Measurements from ENCODE around the gene MYO5B.
"Not testable (repeated sequence)": the region's sequence is repeated elsewhere in the genome, so short reads cannot be mapped to it uniquely, and the experiment has no call there.

Gene MYO5B

GRCh38 chr18:50194631-50195532, at the start of gene MYO5B:
Gene MYO5B (minus strand): TSS chr18:50195147. CDS start chr18:50194793, 354 bp downstream.
- DNase-seq (ENCODE audit: low read depth in 2 of 2), result peak in 1 of 2 donors; percentile 40

DNA sequence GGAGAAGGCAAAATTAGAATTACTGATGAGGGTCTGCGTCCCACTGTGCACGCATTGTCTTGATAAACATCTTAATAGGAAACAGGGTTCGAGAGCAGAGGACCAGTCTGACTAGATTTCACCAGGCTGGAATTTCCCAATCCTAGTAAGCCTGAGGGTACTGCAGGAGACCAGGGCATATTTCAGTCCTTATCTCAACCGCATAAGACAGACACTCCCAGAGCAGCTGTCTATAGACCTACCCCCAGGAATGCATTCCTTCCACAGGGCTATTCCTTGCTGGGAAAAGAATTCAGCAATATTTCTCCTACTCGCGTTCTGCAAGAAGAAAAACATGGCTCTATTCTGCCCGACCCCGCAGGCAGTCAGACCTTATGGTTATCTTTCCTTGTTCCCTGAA, 46.8 kb upstream of the MYO5B start:
- DNase-seq (ENCODE audit: low read depth in 2 of 2), result not testable (repeated sequence)

DNA sequence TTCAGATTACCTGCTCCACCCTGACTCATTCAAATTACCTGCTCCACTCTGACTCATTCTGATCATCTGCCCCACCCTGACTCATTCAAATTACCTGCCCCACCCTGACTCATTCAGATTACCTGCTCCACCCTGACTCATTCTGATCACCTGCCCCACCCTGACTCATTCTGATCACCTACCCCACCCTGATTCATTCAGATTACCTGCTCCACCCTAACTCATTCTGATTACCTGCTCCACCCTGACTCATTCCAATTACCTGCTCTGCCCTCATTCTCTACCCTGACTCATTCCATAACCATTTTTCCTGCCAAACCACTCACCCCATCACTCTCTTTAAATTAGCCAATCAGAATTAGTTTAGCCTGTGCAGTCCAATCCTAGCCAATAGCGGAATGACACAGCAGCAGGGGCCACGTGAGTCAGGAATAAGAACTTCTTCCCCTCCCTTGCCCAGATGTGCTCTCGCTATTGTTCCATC, 45.2 kb upstream of the MYO5B start:
- DNase-seq (ENCODE audit: low read depth in 2 of 2), result peak in 1 of 2 donors; percentile 3

GRCh38 chr18:50232419-50232818, 37.5 kb upstream of the MYO5B start:
- DNase-seq (ENCODE audit: low read depth in 2 of 2), result no peak

DNA sequence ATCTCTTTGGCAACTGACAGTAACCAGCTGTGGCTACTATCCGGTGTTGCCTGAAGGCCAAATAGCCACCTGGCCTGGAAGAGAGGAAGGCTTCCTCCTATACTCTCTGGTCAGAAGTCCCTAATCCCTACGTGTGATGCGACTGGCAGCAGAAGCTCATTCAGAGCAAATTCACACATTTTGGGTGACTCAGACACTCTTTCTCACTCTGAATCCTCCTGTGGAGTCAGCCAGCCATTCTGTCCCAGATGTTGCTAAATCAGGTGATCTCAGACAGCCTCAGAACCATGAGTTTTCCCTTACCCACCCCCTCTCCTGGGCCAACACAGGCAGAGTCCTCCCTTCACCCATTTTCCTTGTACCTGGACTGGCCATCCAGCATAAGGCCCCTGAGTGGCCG, 36.7 kb upstream of the MYO5B start:
- peak in 1 of 2 donors; percentile 4 for DNase-seq (ENCODE audit: low read depth in 2 of 2)

GRCh38 chr18:50220249-50220648, 25.3 kb upstream of the MYO5B start:
- DNase-seq (ENCODE audit: low read depth in 2 of 2), result not testable (repeated sequence)

GRCh38 chr18:50218432-50219197, 23.7 kb upstream of the MYO5B start:
- peak in 1 of 2 donors; percentile 11 for DNase-seq (ENCODE audit: low read depth in 2 of 2)

- DNase-seq (ENCODE audit: low read depth in 2 of 2), result no peak
Measured at GRCh38 chr18:50209311-50209710, 14.4 kb upstream of the MYO5B start.

DNA sequence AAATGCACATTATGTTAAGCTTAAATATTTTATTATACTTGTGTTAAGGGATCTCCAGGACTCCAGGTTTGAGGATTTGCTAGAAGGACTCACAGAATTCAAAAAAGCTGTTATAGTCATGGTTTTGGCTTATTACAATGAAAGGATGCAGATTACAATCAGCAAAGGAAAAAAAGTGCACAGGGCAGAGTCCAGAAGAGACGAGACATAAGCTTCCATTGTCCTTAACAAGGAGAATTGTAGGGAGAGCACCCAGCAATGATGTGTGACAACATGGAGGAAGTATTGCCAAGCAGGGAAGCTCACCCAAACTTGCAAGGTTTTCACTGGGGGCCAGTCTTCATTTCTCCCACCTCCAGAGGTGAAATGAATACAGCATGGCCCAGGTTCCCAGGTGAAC, 12.8 kb upstream of the MYO5B start:
- DNase-seq (ENCODE audit: low read depth in 2 of 2), result no peak

DNA sequence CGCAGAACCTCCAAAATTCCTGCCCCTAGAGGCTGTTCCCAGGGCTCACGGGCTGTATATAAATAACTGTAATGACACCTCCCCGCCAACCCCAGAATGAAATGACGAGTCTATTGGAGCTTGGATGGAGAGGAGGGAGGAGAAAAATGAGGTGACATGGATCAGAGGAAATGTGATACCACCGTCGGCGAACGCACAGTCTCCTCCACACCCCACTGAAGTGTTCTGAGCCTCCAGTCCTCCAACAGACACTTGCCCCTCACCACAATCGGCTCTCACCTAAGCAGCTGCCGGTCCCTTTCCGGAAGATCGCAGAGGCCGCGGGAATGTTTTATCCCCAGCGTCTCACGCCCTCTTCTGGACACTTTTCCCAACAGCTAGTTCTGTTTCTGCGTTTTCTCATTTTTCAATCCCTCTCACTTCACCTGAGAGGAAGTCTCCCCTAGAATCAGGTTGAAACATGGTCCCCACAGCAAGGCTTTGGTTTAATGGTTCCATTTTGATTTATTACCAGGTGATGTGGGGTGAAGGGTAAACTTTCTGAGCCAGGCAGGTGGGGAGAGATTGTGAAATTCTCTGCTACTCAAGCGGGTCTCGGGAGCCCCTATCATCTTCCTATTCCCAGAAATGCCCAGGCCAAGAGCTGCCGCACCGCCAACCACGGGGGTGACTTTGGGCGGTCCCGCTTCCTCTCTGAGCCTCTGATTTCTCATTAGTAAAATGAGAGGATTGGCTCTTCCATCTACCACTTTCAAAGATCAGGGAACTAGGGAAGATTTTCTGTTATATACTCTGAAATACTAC, 9.1 kb upstream of the MYO5B start:
- no peak for DNase-seq (ENCODE audit: low read depth in 2 of 2)

- DNase-seq (ENCODE audit: low read depth in 2 of 2), result no peak
Measured at GRCh38 chr18:50201476-50202018, 6.6 kb upstream of the MYO5B start.

GRCh38 chr18:50199921-50200320, 5.0 kb upstream of the MYO5B start:
- DNase-seq (ENCODE audit: low read depth in 2 of 2), result no peak

DNA sequence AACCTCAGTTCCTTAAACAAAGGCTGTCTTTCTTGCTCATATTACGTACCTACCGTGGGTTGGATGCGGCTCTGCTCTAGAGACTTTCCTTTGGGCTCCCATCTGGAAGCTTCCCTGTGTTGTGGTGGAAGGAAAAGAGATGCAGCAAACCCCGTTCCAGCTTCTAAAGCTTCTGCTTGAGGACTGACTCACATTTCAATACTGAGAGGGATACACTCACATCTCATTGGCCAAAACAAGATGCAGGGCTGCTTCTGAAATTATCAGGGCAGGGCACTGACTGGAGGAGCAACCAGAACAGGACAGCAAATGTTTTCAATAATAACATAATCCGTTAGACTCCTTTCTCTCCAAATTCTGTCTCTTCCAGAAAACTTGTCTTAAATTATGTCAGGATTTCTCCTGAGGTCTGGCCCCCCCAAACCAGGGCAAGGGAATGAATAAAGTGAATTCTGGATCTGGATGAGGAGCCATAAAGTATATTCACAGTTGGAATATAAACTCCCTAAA, 4.5 kb upstream of the MYO5B start:
- no peak for DNase-seq (ENCODE audit: low read depth in 2 of 2)

GRCh38 chr18:50196261-50196660, 1.3 kb upstream of the MYO5B start:
- DNase-seq (ENCODE audit: low read depth in 2 of 2), result no peak

DNA sequence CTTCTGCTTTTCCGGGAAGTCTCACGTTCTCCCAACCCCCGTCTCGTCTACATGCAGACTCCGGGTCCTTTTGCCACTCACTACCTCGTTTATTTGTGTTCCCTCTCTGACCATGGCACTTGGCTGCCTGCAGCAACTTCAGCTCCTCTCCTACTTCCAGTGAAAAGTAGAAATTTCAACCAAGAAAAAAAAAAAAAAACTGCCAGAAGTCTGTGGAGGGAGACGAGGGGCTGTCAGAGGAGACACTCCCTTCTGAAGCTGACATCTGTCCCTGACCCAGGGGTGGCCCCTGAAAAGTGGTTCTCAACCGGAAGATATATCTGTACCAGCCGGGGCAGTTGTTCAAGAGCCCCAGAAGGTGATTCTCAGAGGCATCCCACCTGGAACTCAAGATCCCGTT, 742 bp upstream of the MYO5B start:
- DNase-seq (ENCODE audit: low read depth in 2 of 2), result no peak

- no peak for DNase-seq (ENCODE audit: low read depth in 2 of 2)
Measured at GRCh38 chr18:50193796-50194630, 934 bp downstream of the MYO5B start.

- DNase-seq (ENCODE audit: low read depth in 2 of 2), result no peak
Measured at GRCh38 chr18:50192995-50193795, 1.8 kb downstream of the MYO5B start.

- no peak for DNase-seq (ENCODE audit: low read depth in 2 of 2)
Measured at GRCh38 chr18:50190926-50191325, 4.0 kb downstream of the MYO5B start.

DNA sequence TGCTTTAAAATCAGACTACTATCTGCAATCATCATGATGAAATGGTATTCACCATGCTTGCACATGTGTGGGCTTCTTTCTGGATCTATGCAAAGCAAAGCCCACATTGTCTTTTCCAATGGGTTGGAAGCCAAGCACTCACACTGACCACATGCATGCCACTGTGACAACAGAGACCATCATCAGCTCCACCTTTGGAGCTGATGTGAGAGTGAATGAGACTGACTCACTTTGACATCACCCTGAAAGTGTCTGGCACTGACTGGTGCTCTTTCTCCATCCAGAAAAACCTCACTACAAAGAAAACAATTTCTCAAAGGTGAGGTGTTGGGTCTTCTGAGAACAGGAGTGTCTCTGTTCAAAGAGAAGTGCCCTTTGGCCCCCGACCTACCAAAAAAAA, 4.7 kb downstream of the MYO5B start:
- no peak for DNase-seq (ENCODE audit: low read depth in 2 of 2)

GRCh38 chr18:50189160-50189559, 5.8 kb downstream of the MYO5B start:
- no peak for DNase-seq (ENCODE audit: low read depth in 2 of 2)
